Measurements from ENCODE around the gene NOL6. TPM values are rescaled to one million over a fixed set of nuclear protein-coding genes. Genes with fewer than 3 reads are reported as not detected.

Gene NOL6
- polyA plus RNA-seq, 1 donor (not counting 4 experiments of a cell fraction or from before 2014, with no cell fraction given): 63.6 TPM

GRCh38 chr9:33438926-33439680, 34.6 kb downstream of the NOL6 start:
- Histone ChIP-seq H2AFZ (ENCODE audit: control insufficient read depth, low read length) (no peak overlapping the region), H3K79me2 (ENCODE audit: control insufficient read depth, insufficient read depth, low read length) (no peaks in the 10 kb centered on the region), H4K20me1 (ENCODE audit: control insufficient read depth, extremely low read depth, insufficient read depth, low read length) (no peaks in the 10 kb centered on the region), H3K27ac (ENCODE audit: control insufficient read depth, insufficient read depth, low read length) (no peak overlapping the region), H3K9me3 (ENCODE audit: control insufficient read depth, low read depth, low read length) (no peaks in the 10 kb centered on the region), H3K9ac (ENCODE audit: control insufficient read depth, extremely low read depth, insufficient read depth, low read length) (no peak overlapping the region), H3K4me1 (ENCODE audit: control insufficient read depth, extremely low read depth, insufficient read depth, low read length) (peaks cover 39% of the 10 kb centered on the region), H3K27me3 (ENCODE audit: control insufficient read depth, extremely low read depth, insufficient read depth, low read length) (no peaks in the 10 kb centered on the region), H3K4me2 (ENCODE audit: control insufficient read depth, extremely low read depth, insufficient read depth, low read depth, low read length) (no peak overlapping the region), H3K9me1 (ENCODE audit: control insufficient read depth, extremely low read depth, insufficient read depth, low read length) (peaks cover 2% of the 10 kb centered on the region), H3K4me3 (ENCODE audit: control insufficient read depth in 2 of 3, extremely low read depth in 1 of 3, insufficient read depth in 2 of 3, low read depth in 1 of 3, low read length in 3 of 3) (no peak overlapping the region), H3K36me3 (ENCODE audit: control insufficient read depth in 2 of 2, extremely low read depth in 1 of 2, insufficient read depth in 2 of 2, low read length in 2 of 2) (peaks cover 2 to 25% of the 10 kb centered on the region in 2 experiments)
- FAIRE-seq (peak; percentile 65), DNase-seq (ENCODE audit: low read depth, low spot score) (no peak)
- dilution Hi-C loops (cut with MboI; ENCODE audit: extremely low pct_ligation_motif_present, low sequenced_read_pairs): no loop called here
- TF ChIP-seq CTCF (optimal IDR thresholded peaks at IDR 0.05 in 1 of 3, IDR thresholded peaks at IDR 0.05 in 1 of 3, conservative IDR thresholded peaks at IDR 0.05 in 1 of 3; ENCODE audit: extremely low read depth in 1 of 3, insufficient read depth in 2 of 3, low read length in 3 of 3): no peak
- no peak for TF ChIP-seq EZH2 (IDR thresholded peaks at IDR 0.05; ENCODE audit: low read length)

GRCh38 chr9:33437898-33438297, 35.8 kb downstream of the NOL6 start:
- Histone ChIP-seq H3K27ac (ENCODE audit: control insufficient read depth, insufficient read depth, low read length) (no peak overlapping the region), H3K4me1 (ENCODE audit: control insufficient read depth, extremely low read depth, insufficient read depth, low read length) (peaks cover 28% of the 10 kb centered on the region)
- peak; percentile 9 for FAIRE-seq

More at GRCh38 chr9:33437898-33438297, 35.8 kb downstream of the NOL6 start:
- Histone ChIP-seq H3K4me3 (ENCODE audit: control insufficient read depth in 2 of 3, extremely low read depth in 1 of 3, insufficient read depth in 2 of 3, low read depth in 1 of 3, low read length in 3 of 3) (no peak overlapping the region), H3K9me3 (ENCODE audit: control insufficient read depth, low read depth, low read length) (no peaks in the 10 kb centered on the region), H2AFZ (ENCODE audit: control insufficient read depth, low read length) (no peak overlapping the region), H3K36me3 (ENCODE audit: control insufficient read depth in 2 of 2, extremely low read depth in 1 of 2, insufficient read depth in 2 of 2, low read length in 2 of 2) (peaks cover 2 to 16% of the 10 kb centered on the region in 2 experiments), H3K4me2 (ENCODE audit: control insufficient read depth, extremely low read depth, insufficient read depth, low read depth, low read length) (no peak overlapping the region), H3K79me2 (ENCODE audit: control insufficient read depth, insufficient read depth, low read length) (no peaks in the 10 kb centered on the region), H3K9me1 (ENCODE audit: control insufficient read depth, extremely low read depth, insufficient read depth, low read length) (peaks cover 2% of the 10 kb centered on the region), H3K9ac (ENCODE audit: control insufficient read depth, extremely low read depth, insufficient read depth, low read length) (no peak overlapping the region), H4K20me1 (ENCODE audit: control insufficient read depth, extremely low read depth, insufficient read depth, low read length) (no peaks in the 10 kb centered on the region), H3K27me3 (ENCODE audit: control insufficient read depth, extremely low read depth, insufficient read depth, low read length) (no peaks in the 10 kb centered on the region)
- no peak for TF ChIP-seq CTCF (optimal IDR thresholded peaks at IDR 0.05 in 1 of 3, IDR thresholded peaks at IDR 0.05 in 1 of 3, conservative IDR thresholded peaks at IDR 0.05 in 1 of 3; ENCODE audit: extremely low read depth in 1 of 3, insufficient read depth in 2 of 3, low read length in 3 of 3)
- TF ChIP-seq EZH2 (IDR thresholded peaks at IDR 0.05; ENCODE audit: low read length): no peak
- DNase-seq (ENCODE audit: low read depth, low spot score): no peak
- dilution Hi-C loops (cut with MboI; ENCODE audit: extremely low pct_ligation_motif_present, low sequenced_read_pairs): no loop called here
